SK-N-MC (cell line): Measurements from ENCODE around the gene TJP1.

Source experiments
- EZH2 ChIP-seq: fragments of 200-600 bp; sonication (generic); IDR thresholded peaks from one replicate; pipeline ENCODE4 v1.6.1; 2017; ENCODE audit warnings: antibody characterized with exemption
- POLR2AphosphoS5 ChIP-seq: IDR thresholded peaks from 2 replicates; pipeline ENCODE4 v1.6.1; 2012; ENCODE audit warnings: mild to moderate bottlenecking, low read depth, low read length, borderline replicate concordance

GRCh38 chr15:29859293-29859692 is 37.0 kb upstream of the TJP1 start:
- TF ChIP-seq EZH2, result no peak
- TF ChIP-seq POLR2AphosphoS5, result no peak
